Ectodermal cell (in vitro differentiated cells): Measurements from ENCODE around the gene TMPRSS4.

Source experiments
- H3K27ac ChIP-seq: 2 replicates; pipeline ENCODE4 v1.7.0; 2013; ENCODE audit warnings: mild to moderate bottlenecking, low read depth, low read length; ENCODE audit not compliant: insufficient read depth, poor library complexity, severe bottlenecking
- H3K27me3 ChIP-seq: 2 replicates; pipeline ENCODE4 v1.7.0; 2013; ENCODE audit warnings: mild to moderate bottlenecking, low read length; ENCODE audit not compliant: insufficient read depth, control insufficient read depth, poor library complexity, severe bottlenecking
- H3K36me3 ChIP-seq: one replicate; pipeline ENCODE4 v1.7.0; 2013; ENCODE audit warnings: low read length; ENCODE audit not compliant: control insufficient read depth, insufficient read depth
- H3K4me1 ChIP-seq: one replicate; pipeline ENCODE4 v1.7.0; 2013; ENCODE audit warnings: low read length; ENCODE audit not compliant: control insufficient read depth, insufficient read depth
- H3K4me3 ChIP-seq: 2 replicates; pipeline ENCODE4 v1.7.0; 2013; ENCODE audit warnings: low read depth, low read length, control low read depth; ENCODE audit not compliant: insufficient read depth
- H3K9me3 ChIP-seq: 2 replicates; pipeline ENCODE4 v1.7.0; 2013; ENCODE audit warnings: mild to moderate bottlenecking, low read length, moderate library complexity; ENCODE audit not compliant: control insufficient read depth
- WGBS, 2 experiments: methylation state at CpG; one replicate each; pipeline ENCODE4 v1.1.7; 2013; ENCODE audit warnings: missing lambda C conversion rate in 2 of 2; 5-methylcytosine and 5-hydroxymethylcytosine counted together

Gene TMPRSS4

GRCh38 chr11:118153976-118154375 lies 77.1 kb downstream of the TMPRSS4 start:
- no peaks in the 10 kb centered on the region for H3K9me3 ChIP-seq
- H3K27me3 ChIP-seq, result peaks cover 98% of the 10 kb centered on the region
- H3K27ac ChIP-seq, result no peak overlapping the region
- no peak overlapping the region for H3K4me3 ChIP-seq
- WGBS, 2 experiments, result 67 to 76% methylated on average over 11 of the region's 11 CpGs
- peaks cover 26% of the 10 kb centered on the region for H3K4me1 ChIP-seq
- no peaks in the 10 kb centered on the region for H3K36me3 ChIP-seq

- Histone ChIP-seq H3K4me1 (peaks cover 26% of the 10 kb centered on the region), H3K27me3 (peaks cover 98% of the 10 kb centered on the region), H3K27ac (no peak overlapping the region), H3K36me3 (no peaks in the 10 kb centered on the region), H3K4me3 (no peak overlapping the region), H3K9me3 (no peaks in the 10 kb centered on the region)
- 17 to 21% methylated on average over 1 of the region's 1 CpG for WGBS, 2 experiments
These were observed 77.8 kb downstream of the TMPRSS4 start for GRCh38 chr11:118154641-118155040.

DNA sequence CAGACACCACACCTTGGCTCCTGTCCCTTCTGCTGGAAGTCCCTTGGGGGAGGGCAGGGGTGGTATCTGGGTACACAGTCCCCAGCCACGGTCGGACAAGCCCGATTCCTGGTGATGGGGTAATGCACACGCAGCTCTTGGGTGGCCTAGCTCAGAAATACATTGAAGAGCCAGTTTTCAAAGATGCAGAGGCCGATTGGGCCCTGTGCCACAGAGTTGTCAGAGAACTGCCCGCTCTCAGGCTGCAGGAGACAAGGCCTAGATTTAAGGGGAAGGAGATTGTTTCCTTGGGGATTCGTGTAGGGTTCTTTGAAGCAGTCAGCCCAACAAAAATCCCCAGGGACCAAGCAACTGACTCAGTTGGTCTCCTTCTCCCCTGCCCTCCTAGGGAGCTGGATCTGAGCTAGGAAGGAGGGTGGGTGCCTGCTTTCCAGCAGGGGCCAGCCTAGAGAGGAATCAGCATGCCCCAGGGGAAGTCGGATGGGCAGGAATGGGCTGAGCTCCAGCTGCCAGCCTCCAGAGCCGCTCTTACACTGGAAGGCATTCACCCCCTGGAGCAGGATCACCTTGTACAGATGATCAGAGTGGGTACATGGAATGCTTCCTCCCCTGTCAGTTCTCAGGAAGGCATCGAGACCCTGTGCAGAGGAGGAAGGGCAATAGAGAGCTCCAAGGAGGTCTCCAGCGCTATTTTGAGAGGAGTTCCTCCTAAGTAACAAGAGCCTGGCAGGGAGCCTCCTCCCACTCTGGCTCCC lies 79.1 kb downstream of the TMPRSS4 start:
- Histone ChIP-seq H3K27me3 (peaks cover 88% of the 10 kb centered on the region), H3K4me1 (peaks cover 26% of the 10 kb centered on the region), H3K27ac (no peak overlapping the region), H3K9me3 (no peaks in the 10 kb centered on the region), H3K36me3 (no peaks in the 10 kb centered on the region), H3K4me3 (no peak overlapping the region)
- WGBS, 2 experiments, result 28% methylated on average over 11 of the region's 11 CpGs

- Histone ChIP-seq H3K27me3 (peaks cover 81% of the 10 kb centered on the region), H3K4me1 (peaks cover 26% of the 10 kb centered on the region), H3K4me3 (peak overlapping the region; percentile 2), H3K27ac (no peak overlapping the region), H3K36me3 (no peaks in the 10 kb centered on the region), H3K9me3 (no peaks in the 10 kb centered on the region)
- 2 to 4% methylated on average over 21 of the region's 21 CpGs for WGBS, 2 experiments
These were observed 79.8 kb downstream of the TMPRSS4 start for GRCh38 chr11:118156531-118157185.

DNA sequence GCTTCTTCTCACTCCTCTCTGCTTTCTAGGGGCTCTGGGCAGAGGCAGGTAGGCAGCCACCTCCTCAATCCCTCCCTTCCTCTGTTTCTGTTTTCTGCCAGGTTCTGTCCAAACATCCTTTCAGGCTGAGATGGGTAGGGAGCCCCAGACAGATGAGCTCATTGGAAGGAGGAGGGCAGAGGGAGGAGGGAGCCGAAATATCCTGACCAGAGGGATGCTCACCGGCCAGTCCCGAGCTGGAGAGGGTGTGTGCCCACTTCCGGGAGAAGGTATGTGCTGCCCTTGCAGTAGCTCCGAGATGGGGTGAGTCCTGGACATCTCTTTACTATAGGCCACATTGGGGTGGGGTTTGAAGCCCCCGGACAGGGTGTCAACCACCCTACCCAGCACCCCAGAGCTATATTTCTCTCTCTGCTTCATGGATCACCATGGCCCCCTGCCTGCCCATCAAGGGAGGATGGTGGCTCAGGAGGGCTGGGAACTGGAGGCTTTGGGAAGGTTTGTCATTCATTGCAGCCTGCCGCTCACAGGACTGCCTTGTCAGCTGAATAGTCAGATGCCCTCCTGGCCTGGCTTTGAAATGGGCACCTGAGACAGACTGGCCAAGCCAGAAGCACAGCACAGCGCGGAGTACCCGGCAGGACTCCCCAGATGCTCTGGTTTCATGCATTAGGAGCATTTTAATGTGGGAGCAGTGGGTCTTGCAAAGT lies 80.5 kb downstream of the TMPRSS4 start:
- Histone ChIP-seq H3K9me3 (no peaks in the 10 kb centered on the region), H3K27me3 (peaks cover 74% of the 10 kb centered on the region), H3K4me1 (peaks cover 26% of the 10 kb centered on the region), H3K4me3 (peak overlapping the region; percentile 2), H3K27ac (no peak overlapping the region), H3K36me3 (no peaks in the 10 kb centered on the region)
- WGBS, 2 experiments, result 33 to 37% methylated on average over 10 of the region's 10 CpGs

DNA sequence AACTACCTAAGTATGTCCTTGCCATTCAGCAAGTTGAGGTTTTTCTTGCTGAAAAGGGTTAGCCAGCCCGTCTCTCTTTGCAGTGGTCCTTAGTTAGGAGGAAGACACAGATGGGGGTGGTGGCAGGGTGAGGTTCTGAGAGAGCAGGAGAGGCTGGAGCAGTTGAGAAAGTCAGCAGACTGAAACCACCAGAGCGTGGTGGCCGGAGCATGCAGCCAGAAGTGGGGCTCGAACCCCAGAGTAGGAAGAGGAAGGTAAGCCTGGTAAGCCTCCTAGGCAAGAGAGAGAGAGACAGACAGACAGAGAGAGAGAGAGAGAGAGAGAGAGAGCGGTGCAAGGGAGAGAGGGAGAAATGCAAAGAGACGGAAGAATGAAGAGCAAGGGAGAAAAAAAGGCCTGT lies 84.9 kb downstream of the TMPRSS4 start:
- H3K27ac ChIP-seq, result no peak overlapping the region
- WGBS, 2 experiments, result 76 to 77% methylated on average over 6 of the region's 6 CpGs
- no peaks in the 10 kb centered on the region for H3K36me3 ChIP-seq
- no peak overlapping the region for H3K4me3 ChIP-seq
- no peaks in the 10 kb centered on the region for H3K9me3 ChIP-seq
- H3K4me1 ChIP-seq, result peaks cover 4% of the 10 kb centered on the region
- peaks cover 29% of the 10 kb centered on the region for H3K27me3 ChIP-seq

GRCh38 chr11:118162846-118163245 lies 86.0 kb downstream of the TMPRSS4 start:
- Histone ChIP-seq H3K4me1 (no peaks in the 10 kb centered on the region), H3K36me3 (no peaks in the 10 kb centered on the region), H3K27me3 (peaks cover 19% of the 10 kb centered on the region), H3K27ac (no peak overlapping the region), H3K4me3 (no peak overlapping the region), H3K9me3 (no peaks in the 10 kb centered on the region)
- 88 to 94% methylated on average over 2 to 3 of the region's 3 CpGs for WGBS, 2 experiments

- Histone ChIP-seq H3K9me3 (no peaks in the 10 kb centered on the region), H3K4me1 (no peaks in the 10 kb centered on the region), H3K27me3 (peaks cover 12% of the 10 kb centered on the region), H3K27ac (no peak overlapping the region), H3K4me3 (no peak overlapping the region), H3K36me3 (no peaks in the 10 kb centered on the region)
- WGBS, 2 experiments, result 87 to 90% methylated on average over 5 of the region's 5 CpGs
These were observed 86.6 kb downstream of the TMPRSS4 start for GRCh38 chr11:118163494-118163893.

DNA sequence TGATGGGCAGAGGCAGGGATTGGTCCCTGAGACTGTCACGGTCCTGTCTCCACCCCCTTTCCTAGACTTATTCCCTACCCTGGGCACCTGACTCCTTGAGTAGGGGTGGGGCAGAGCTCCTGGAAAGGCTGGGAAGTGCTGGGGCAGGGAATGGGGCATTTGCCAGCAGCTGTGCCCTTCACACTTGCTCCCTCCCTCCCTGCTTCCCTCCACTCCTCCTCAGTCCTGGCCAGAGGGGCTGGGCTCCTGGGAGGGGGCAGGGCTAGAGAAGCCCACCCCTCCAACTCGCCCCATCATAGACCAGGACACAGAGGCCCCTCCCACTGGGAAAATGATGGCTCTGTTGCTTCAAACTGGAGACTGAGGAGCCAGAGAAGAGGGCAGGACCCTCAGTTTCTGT lies 88.0 kb downstream of the TMPRSS4 start:
- H3K4me3 ChIP-seq, result no peak overlapping the region
- H3K36me3 ChIP-seq, result no peaks in the 10 kb centered on the region
- no peaks in the 10 kb centered on the region for H3K4me1 ChIP-seq
- no peaks in the 10 kb centered on the region for H3K9me3 ChIP-seq
- 80 to 83% methylated on average over 2 of the region's 2 CpGs for WGBS, 2 experiments
- no peak overlapping the region for H3K27ac ChIP-seq
- peaks cover 6% of the 10 kb centered on the region for H3K27me3 ChIP-seq

DNA sequence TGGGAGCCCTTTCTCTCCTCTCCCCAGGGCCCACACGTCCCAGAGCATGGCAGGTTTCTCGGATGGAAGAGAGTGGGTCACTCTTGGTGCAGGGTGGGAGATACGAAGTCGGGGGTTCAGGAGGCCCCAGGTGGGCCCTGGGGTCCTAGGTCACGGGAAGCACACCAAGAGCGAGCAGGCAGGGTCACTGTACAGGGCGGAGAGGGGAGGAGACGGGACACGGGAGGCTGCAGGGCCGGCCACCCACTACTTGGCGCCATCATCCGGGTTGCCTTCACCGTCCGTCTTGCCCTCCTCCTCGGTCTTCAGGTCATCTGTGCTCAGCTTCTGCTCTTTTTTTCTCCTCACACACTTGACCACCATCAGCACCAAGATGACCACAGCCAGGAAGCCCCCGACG lies 89.8 kb downstream of the TMPRSS4 start:
- WGBS, 2 experiments, result 90 to 91% methylated on average over 17 of the region's 17 CpGs
- H3K27me3 ChIP-seq, result peaks cover 24% of the 10 kb centered on the region

More for the DNA sequence above, 89.8 kb downstream of the TMPRSS4 start:
- Histone ChIP-seq H3K36me3 (no peaks in the 10 kb centered on the region), H3K4me3 (no peak overlapping the region), H3K27ac (no peak overlapping the region), H3K4me1 (peaks cover 9% of the 10 kb centered on the region), H3K9me3 (no peaks in the 10 kb centered on the region)
